ENCODE results near the gene RSBN1.

DNA sequence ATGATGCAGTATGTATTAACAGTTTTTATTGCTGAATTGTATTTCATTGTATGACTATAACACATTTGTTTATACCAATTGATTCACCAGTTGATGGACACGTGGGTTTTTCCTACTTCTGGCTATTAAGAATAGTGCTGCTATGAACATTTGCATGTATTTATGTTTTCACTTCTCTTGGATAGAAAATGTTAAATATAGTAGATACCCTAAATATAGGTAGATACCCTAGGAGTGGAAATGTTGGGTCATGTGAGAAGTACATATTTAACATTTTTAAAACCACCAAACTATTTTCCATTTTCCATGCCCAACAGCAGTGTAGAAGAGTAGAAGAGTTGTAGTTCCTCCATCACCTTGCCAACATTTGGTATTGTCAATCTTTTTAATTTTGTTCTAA, 60.8 kb downstream of the RSBN1 start:
- TF ChIP-seq, protein P1, sequence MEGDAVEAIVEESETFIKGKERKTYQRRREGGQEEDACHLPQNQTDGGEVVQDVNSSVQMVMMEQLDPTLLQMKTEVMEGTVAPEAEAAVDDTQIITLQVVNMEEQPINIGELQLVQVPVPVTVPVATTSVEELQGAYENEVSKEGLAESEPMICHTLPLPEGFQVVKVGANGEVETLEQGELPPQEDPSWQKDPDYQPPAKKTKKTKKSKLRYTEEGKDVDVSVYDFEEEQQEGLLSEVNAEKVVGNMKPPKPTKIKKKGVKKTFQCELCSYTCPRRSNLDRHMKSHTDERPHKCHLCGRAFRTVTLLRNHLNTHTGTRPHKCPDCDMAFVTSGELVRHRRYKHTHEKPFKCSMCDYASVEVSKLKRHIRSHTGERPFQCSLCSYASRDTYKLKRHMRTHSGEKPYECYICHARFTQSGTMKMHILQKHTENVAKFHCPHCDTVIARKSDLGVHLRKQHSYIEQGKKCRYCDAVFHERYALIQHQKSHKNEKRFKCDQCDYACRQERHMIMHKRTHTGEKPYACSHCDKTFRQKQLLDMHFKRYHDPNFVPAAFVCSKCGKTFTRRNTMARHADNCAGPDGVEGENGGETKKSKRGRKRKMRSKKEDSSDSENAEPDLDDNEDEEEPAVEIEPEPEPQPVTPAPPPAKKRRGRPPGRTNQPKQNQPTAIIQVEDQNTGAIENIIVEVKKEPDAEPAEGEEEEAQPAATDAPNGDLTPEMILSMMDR (IDR thresholded peaks at IDR 0.05) = no peak
- TF ChIP-seq EZH2phosphoT487 (IDR thresholded peaks at IDR 0.05) = no peak

Data from neural progenitor cell (in vitro differentiated cells).